Spleen (tissue), 7 donors: ENCODE results near the gene SLC46A1.

Experiments used
- POLR2A ChIP-seq, 3 donors: fragments of 450-650 bp; IDR thresholded peaks; one replicate each; pipeline ENCODE4 v1.5.1; 2017; ENCODE audit warnings: antibody characterized with exemption in 3 of 3, mild to moderate bottlenecking in 1 of 3
- TF ChIP-seq, protein P1 (sequence below), 11 experiments: fragments of 200-600 bp in 7 of 11; fragments of 450-650 bp in 4 of 11; sonication (generic) in 4 of 11; IDR thresholded peaks in 8 of 11; conservative IDR thresholded peaks in 3 of 11; 1 replicate in 7 of 11; 2 replicates in 4 of 11; pipeline versions ENCODE4 v1.4.0 to v1.8.0; 2016 to 2021; ENCODE audit warnings: antibody characterized with exemption in 11 of 11, inconsistent platforms in 4 of 11, mild to moderate bottlenecking in 1 of 11
- donor health status: DM: no; HTN: no; CAD: no; lungs with moderate emphysema.
- donor health status: DM: no; HTN: no; CAD: no.
- donor health status: DM: no; HTN: no; CAD: no.

DNA sequence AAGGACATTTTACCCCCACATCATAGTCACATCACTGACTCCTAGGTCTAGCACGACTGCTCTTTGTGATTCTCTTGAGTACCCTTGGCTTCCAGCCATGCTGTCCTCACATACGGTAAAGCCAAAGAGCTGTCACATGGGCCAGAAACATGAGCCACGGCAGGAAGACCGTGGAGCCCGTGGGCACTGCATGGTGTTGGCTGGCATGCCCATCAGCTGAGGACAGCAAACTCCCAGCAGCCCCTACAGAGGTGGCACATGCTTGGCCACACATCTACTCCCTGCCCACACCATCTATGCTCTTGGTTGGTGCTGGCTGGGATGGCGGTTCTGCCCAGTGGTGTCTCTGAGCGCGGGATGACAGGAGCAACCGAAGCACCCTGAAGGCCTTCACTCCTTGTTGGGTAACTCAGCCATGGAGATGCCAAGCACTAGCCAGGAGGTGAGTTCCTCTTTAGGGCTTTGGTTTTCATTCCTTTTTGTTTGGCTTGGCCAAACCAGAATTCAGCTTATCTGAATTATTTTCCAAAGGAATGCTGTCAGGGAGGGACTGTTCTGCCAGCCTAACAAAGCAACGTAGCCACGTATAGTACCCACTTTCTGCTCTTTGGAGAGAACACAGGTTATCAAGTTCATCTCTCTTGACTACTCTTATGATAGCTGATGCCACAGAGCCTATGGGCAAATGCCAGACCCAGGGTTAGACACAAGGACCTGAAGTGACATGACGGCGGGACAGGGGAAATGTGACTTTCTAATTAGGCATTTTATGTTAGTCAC is 60.4 kb downstream of the SLC46A1 start:
- no peak for TF ChIP-seq POLR2A (IDR thresholded peaks at IDR 0.05)
- TF ChIP-seq, protein P1, sequence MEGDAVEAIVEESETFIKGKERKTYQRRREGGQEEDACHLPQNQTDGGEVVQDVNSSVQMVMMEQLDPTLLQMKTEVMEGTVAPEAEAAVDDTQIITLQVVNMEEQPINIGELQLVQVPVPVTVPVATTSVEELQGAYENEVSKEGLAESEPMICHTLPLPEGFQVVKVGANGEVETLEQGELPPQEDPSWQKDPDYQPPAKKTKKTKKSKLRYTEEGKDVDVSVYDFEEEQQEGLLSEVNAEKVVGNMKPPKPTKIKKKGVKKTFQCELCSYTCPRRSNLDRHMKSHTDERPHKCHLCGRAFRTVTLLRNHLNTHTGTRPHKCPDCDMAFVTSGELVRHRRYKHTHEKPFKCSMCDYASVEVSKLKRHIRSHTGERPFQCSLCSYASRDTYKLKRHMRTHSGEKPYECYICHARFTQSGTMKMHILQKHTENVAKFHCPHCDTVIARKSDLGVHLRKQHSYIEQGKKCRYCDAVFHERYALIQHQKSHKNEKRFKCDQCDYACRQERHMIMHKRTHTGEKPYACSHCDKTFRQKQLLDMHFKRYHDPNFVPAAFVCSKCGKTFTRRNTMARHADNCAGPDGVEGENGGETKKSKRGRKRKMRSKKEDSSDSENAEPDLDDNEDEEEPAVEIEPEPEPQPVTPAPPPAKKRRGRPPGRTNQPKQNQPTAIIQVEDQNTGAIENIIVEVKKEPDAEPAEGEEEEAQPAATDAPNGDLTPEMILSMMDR (IDR thresholded peaks at IDR 0.05 in 8 of 11, conservative IDR thresholded peaks at IDR 0.05 in 3 of 11): no peak
